GM18951 (cell line): ENCODE data around the gene ATP9A.
"Not testable (repeated sequence)": the region's sequence is repeated elsewhere in the genome, so short reads cannot be mapped to it uniquely, and the experiment has no call there.

Experiments used
- POLR2A ChIP-seq: IDR thresholded peaks from 4 replicates; pipeline ENCODE4 v1.6.1; 2011; ENCODE audit warnings: mild to moderate bottlenecking; ENCODE audit not compliant: insufficient read length, insufficient read depth; ENCODE audit errors: extremely low read depth
- in situ Hi-C: fragments of 300-500 bp; cut with MboI; formaldehyde crosslinking; loops from one replicate; pipeline ENCODE4 v1.12.0; 2022; ENCODE audit warnings: low sequenced_read_pairs, mixed read lengths, inconsistent platforms; ENCODE audit not compliant: unreplicated experiment

ATP9A gene

DNA sequence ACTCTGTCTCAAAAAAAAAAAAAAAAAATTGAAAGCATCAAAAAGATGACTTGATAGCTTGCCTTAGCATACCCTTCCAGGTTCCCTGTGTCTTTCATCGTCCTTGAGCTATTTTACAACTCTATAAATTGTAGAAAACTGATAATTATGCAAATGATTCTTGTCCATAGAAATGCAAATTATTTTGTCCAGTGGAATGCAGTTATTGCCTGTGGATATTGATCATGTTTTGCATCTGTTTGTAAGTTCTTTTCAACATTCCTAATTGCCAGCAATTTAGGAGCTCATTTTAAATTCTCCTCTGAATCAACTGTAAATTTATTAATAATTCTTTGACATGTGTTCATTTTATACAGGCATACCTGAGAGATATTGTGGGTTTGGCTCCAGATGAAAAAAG is 7.1 kb upstream of the ATP9A start:
- in situ Hi-C loops = no loop called here

DNA sequence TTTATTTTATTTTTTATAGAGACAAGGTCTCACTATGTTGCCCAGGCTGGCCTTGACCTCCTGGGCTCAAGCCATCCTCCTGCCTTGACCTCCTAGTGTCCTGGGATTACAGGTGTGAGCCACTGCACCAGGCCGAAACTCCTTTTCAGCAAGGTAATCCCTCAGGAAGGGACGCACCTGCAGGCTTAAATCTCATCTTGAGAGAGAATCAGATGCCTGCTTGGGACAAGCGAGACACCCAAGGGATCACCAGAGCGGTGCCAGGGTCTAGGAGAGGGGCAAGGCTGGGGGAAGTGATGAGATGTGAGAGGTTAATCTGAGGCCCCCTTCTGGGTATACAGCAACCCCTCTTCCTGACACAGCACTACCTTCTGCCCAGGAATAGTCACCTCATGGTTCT is 4.0 kb upstream of the ATP9A start:
- TF ChIP-seq POLR2A = no peak

More for the DNA sequence above, 7.1 kb upstream of the ATP9A start:
- no peak for TF ChIP-seq POLR2A

DNA sequence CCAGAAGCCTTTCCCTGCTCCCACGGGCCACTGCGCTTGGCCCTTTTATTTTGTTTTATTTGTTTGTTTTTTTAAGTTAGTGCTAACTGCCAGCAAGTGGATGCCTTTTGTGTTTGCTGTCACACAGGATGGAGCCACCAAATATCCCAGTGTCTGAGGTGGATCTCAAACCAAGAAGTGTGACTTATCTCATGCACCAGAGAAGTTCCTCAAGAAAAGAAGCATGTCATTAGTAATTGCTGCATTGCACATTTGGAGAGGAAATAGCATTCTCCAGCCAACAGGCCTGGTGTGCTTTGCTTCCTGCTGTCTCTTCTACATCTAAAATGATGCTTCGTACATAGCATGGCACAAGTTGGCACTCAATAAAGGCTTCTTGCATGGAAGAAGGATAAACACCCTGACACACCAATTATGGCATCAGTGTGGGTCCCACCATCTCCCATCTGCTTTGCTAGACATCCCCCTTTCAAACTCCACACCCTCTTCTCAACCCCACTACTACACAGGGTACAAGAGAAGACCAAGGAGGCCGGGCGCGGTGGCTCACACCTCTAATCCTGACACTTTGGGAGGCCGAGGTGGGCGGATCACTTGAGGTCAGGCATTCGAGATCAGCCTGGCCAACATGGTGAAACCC is 1.9 kb upstream of the ATP9A start:
- no peak for TF ChIP-seq POLR2A
- in situ Hi-C loops = no loop called here

More for the DNA sequence above, 4.0 kb upstream of the ATP9A start:
- in situ Hi-C loops = no loop called here

DNA sequence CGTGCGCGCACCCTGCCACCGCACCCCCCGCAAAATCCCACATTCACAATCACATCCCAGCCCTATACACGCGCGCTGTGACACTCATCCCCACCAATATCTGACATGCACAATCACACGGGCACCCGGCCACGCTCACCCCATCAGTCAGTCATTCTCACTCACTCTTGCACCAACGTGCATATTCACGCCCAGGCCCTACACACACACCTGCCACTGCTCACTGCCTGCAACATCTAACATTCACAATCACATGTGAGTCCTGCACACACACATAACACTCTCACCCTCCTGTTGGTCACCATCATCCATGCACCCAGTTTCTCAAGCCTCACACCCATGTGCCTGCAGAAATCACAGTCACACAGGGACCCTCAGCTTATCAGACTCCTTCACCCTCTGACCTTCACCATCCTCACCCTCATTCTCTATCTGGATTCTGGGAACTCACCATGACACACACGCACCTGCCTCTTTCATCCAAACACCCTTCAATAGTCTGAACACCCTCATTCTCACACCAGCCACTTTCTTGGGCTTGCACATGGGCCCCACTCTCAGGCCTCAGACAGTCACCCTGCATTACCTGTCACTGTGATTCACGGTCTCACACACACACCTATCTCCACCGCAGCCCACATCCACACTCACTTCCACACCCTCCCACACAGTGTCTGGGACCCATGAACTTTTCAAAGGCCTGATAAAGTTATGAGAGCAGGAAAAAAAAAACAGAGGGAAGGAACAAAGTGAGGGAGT is 748 bp upstream of the ATP9A start:
- in situ Hi-C loops = no loop called here
- TF ChIP-seq POLR2A = no peak

DNA sequence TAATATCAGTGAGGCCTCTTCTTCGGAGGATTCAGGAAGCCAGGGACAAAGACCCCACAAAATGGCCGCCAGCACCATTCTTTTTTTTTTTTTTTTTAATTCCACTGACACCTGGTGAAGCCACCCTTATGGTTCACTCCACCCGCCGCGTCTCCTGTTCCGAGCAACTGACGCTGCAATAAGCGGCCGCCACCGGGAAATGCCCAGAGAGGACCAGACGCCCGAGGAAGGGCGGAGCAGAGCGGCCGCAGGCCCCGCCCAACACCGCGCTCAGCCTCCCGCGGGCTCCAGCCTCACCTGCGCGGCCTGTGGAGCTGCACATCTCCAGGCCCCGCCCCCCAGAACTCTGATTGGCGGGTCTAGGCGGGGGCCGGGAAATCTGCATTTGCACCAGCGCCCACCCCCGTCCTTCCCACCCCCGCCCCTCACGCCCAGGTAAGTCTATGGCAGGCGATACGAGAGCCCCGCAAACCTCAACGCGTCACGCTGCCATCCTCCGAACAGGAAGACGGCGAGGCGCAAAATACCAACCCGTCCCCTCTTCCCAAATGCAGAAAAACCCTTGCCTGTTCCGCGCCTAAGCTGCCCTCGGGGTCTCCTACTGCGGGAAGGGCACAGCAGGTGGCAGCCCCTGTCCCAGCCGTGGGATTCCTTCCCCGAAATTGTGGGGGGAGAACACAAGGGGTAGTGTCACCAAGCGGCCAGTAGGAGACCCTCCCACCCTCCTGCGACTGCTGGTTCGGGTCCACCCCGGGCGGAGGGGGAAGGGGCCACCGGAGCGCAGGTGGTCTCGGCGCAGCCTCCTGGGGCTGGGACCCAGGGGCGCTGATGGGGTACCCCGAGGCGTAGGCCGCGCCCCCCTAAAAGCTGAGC is 960 bp downstream of the ATP9A start:
- in situ Hi-C loops = no loop called here
- no peak for TF ChIP-seq POLR2A

DNA sequence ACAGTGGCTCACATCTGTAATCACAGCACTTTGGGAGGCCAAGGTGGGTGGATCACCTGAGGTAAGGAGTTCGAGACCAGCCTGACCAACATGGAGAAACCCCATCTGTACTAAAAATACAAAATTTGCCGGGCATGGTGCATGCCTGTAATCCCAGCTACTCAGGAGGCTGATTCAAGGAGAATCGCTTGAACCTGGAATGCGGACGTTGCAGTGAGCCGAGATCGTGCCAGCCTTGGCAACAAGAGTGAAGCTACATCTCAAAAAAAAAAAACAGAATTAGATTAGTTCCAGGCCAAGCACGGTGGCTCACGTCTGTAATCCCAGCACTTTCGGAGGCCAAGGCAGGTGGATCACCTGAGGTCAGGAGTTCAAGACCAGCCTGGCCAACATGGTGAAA is 2.8 kb downstream of the ATP9A start:
- in situ Hi-C loops = not testable (repeated sequence)

DNA sequence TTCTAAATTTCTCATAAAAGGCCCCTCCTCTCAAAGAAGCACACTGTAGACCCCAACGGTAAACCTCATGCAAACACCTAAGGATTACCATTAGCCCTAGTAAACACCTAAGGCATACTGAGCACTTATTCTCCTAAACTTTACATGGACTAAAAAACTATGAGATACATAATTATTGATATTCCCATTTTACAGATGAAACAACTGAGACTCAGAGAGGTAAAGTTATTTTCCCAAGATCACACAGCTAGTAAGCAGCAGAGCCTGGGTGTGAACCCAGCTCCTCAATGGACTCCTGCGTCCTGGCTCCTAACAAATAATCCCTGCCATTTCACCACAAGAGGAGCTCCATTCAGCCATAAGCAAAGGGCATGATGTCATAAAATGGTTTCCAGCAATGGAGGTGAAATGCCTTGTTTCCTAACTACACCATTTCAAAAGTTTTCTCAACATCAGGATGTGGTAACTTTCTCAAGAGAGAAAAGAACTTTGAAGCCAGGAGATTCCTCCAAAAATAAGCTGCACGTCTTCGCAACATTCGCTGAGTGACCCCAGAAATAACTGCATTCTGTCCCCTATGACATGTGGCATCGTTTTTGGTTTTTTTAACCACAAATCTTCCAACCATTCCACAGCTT is 4.1 kb downstream of the ATP9A start:
- no peak for TF ChIP-seq POLR2A
- in situ Hi-C loops = no loop called here

DNA sequence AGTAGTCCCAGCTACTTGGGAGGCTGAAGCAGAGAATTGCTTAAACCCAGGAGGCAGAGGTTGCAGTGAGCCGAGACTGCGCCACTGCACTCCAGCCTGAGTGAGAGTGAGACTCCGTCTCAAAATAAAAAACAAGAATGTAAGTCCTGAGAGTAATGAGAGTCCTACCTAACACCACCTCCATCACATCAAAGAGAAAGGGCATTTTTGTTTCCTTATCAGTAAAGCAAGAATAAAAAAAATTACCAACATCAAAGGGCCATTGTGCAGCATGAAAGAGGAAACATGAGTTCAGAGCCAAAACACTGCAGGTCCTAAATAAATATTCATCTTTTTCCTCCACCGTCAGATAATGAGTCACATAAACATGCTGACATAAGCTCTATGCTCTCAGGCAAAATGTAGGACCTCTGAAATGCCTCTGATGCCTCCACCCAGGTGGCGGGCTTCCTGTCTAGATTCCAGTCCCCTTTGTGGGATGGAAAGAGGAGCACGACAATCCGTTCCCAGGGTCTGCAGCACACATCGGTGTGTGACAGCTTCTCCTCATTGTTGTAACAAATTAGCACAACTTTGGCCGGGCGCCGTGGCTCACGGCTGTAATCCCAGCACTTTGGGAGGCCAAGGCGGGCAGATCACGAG is 7.2 kb downstream of the ATP9A start:
- TF ChIP-seq POLR2A = no peak
- in situ Hi-C loops = no loop called here

DNA sequence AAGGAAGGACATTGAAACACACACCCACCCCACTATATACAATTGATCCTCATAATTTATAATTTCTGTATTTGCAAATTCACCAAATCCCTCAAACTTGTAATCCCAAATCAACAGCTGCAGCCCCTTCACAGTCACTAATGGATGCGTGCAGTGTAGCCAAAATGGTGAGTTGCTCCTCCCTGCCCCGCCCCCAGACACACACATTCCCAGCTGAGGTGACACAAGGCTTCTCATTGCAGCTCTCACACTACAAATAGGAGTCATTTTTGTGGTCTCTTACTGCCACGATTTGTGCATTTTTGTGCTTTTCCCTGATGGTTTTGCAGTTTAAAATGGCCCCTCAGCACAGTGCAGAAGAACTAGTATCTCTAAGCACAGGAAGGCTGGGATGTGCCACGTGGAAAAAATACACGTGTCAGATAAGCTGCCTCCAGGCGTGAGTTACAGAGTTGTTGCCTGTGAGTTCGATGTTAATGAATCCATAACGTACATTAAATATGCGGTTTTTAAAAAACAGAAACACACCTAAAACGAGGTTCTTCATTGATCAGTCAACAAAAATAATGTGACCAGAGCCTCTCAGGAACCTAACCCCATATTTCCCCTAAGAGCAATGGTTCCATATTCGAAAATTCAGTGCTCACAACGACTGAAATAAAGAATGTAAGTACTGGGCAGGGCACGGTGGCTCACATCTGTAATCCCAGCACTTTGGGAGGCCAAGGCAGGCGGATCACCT is 8.2 kb downstream of the ATP9A start:
- TF ChIP-seq POLR2A = no peak
- in situ Hi-C loops = no loop called here

DNA sequence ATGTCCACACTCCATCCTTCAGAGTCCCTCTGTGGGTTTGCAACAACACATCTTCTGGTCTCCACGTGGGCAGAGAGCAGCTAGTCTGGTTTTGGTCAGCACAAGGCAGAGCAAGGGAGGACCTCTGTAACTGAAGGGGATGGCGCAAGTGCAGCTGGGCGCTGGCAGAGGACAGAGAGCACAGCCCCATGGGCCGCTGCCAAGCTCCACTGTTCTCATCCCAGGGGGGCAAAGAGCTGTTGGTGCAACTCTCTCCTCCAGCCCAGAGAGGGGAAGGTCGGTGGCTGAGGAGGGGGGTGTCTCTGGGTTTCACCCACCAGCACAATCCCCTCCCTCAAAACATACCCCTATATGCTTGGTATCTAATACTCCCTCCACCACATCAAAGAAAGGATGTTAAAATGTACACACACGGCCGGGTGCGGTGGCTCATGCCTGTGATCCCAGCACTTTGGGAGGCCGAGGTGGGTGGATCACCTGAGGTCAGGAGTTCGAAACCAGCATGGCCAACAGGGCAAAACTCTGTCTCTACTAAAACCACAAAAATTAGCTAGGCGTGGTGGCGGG is 9.1 kb downstream of the ATP9A start:
- in situ Hi-C loops = no loop called here
- no peak for TF ChIP-seq POLR2A

DNA sequence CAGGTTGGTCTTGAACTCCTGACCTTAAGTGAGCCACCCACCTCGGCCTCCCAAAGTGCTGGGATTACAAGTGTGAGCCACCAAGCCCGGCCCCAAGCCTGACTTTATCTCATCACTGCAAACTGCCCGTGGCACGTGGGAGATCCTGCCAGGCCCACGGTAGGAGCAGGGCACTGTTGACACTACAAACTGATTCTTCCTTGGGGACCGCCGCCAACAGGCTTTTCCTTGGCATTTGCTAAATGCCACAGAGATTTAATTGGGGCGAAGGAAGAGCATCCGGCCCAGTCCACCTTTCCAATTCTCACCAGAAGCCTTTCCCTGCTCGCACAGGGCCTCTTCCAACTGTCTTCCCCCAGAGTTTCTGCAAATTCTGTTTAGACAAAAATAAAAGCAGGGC is 11.0 kb downstream of the ATP9A start:
- no peak for TF ChIP-seq POLR2A
- in situ Hi-C loops = no loop called here

DNA sequence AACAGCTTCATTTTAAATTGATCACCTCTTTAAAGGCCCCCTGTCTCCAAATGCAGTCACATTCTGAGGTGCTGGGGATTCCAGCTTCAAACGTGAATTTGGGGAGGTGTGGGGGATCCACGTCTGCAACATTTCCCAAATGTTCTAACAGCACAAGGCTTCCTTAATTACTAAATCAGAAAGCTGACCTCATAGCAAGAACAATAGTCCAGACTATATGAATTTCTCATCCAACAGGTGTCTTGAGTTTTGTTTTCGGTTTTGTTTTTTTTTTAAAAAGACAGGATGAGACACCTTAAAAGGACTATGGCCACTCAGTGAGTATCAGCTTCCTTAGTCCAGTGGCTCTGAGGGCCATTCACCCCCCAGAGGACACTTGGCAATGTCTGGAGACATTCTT is 11.5 kb downstream of the ATP9A start:
- in situ Hi-C loops = no loop called here
- no peak for TF ChIP-seq POLR2A

DNA sequence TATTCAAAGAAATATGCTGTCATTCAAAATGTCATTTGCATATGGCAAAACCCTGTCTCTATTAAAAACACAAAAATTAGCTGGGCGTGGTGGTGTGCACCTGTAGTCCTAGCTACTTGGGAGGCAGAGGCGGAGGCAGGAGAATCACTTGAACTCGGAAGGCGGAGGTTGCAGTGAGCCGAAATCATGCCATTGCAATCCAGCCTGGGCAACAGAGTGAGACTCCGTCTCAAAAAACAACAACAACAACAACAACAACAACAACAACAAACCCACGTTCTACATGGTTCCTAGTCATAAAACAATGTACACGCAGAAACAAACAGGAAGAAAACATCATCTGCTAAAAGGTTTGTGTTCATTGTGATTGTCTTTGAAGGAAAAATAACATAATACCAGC is 15.0 kb downstream of the ATP9A start:
- in situ Hi-C loops = not testable (repeated sequence)
